Endodermal cell (in vitro differentiated cells): ENCODE results near the gene SLC1A7. TPM values are rescaled to one million over a fixed set of nuclear protein-coding genes. Genes with fewer than 3 reads are reported as not detected.

Experiments
- DNase-seq: peaks from one replicate; pipeline ENCODE4 v3.0.0-alpha.2; 2017
- H3K27ac ChIP-seq: 2 replicates; pipeline ENCODE4 v1.5.1; 2013; ENCODE audit warnings: mild to moderate bottlenecking, low read depth, low read length, moderate library complexity
- H3K27me3 ChIP-seq: 2 replicates; pipeline ENCODE4 v1.6.1; 2013; ENCODE audit warnings: mild to moderate bottlenecking, low read length, moderate library complexity; ENCODE audit not compliant: insufficient read depth, control insufficient read depth, poor library complexity, severe bottlenecking
- H3K36me3 ChIP-seq: 2 replicates; pipeline ENCODE4 v1.7.0; 2013; ENCODE audit warnings: mild to moderate bottlenecking, low read length, moderate library complexity; ENCODE audit not compliant: control insufficient read depth, insufficient read depth
- H3K4me1 ChIP-seq: one replicate; pipeline ENCODE4 v1.7.0; 2013; ENCODE audit warnings: low read length; ENCODE audit not compliant: control insufficient read depth, insufficient read depth
- H3K4me3 ChIP-seq: 2 replicates; pipeline ENCODE4 v1.5.1; 2013; ENCODE audit warnings: mild to moderate bottlenecking, low read length, moderate library complexity
- H3K9ac ChIP-seq: 2 replicates; pipeline ENCODE4 v1.6.1; 2013; ENCODE audit warnings: mild to moderate bottlenecking, low read length, moderate library complexity; ENCODE audit not compliant: poor library complexity, severe bottlenecking; ENCODE audit errors: extremely low read depth
- H3K9me3 ChIP-seq: 2 replicates; pipeline ENCODE4 v1.6.1; 2013; ENCODE audit warnings: mild to moderate bottlenecking, low read length, moderate library complexity; ENCODE audit not compliant: control insufficient read depth
- H3K27ac Mint-ChIP-seq: 2 replicates; pipeline ENCODE4 v1.8.0; 2020; ENCODE audit warnings: mixed read lengths
- H3K27me3 Mint-ChIP-seq: 2 replicates; pipeline ENCODE4 v1.8.0; 2021; ENCODE audit warnings: mild to moderate bottlenecking, mixed read lengths; ENCODE audit not compliant: insufficient read depth
- H3K36me3 Mint-ChIP-seq: 2 replicates; pipeline ENCODE4 v1.8.0; 2020; ENCODE audit warnings: low read depth, mixed read lengths
- H3K4me1 Mint-ChIP-seq: 2 replicates; pipeline ENCODE4 v1.8.0; 2020; ENCODE audit warnings: mixed read lengths
- H3K4me3 Mint-ChIP-seq: 2 replicates; pipeline ENCODE4 v1.8.0; 2020; ENCODE audit warnings: mild to moderate bottlenecking, moderate library complexity, mixed read lengths
- H3K9me3 Mint-ChIP-seq: 2 replicates; pipeline ENCODE4 v1.8.0; 2020; ENCODE audit warnings: mild to moderate bottlenecking, mixed read lengths
- CTCF ChIP-seq: fragments of 200-600 bp; sonication (generic); conservative IDR thresholded peaks from 2 replicates; pipeline ENCODE4 v1.5.0; 2021; ENCODE audit warnings: antibody characterized with exemption, mild to moderate bottlenecking
- WGBS, 2 experiments: methylation state at CpG; one replicate each; pipeline versions ENCODE4 v1.1.5 to v1.1.7; 2013; ENCODE audit warnings: missing lambda C conversion rate in 2 of 2, mixed read lengths in 1 of 2; ENCODE audit not compliant: insufficient coverage in 1 of 2, insufficient read length in 1 of 2; 5-methylcytosine and 5-hydroxymethylcytosine counted together
- total RNA-seq, 2 donors: library from RNA; stranded (reverse); fragmentation: NEBNext Ultra II Directional in 1 of 2; extraction: Animal tissue kit (Norgen Biotek cat#: 25700) in 1 of 2; gene quantifications; 2 replicates in 1 of 2; 3 replicates in 1 of 2; pipeline ENCODE4 v1.2.1, GENCODE V29; 2021

Gene SLC1A7
- total RNA-seq, 2 donors from 2014 or later = 1.7 to 2.3 TPM

- Mint-ChIP-seq H3K36me3 (no peaks in the 10 kb centered on the region), H3K27ac (no peak overlapping the region), H3K27me3 (peaks cover 24% of the 10 kb centered on the region), H3K9me3 (no peaks in the 10 kb centered on the region), H3K4me1 (peaks cover 10% of the 10 kb centered on the region), H3K4me3 (no peak overlapping the region)
- Histone ChIP-seq H3K27ac (no peak overlapping the region), H3K36me3 (no peaks in the 10 kb centered on the region), H3K27me3 (peaks cover 9% of the 10 kb centered on the region), H3K4me1 (peaks cover 3% of the 10 kb centered on the region), H3K4me3 (no peak overlapping the region), H3K9ac (no peak overlapping the region), H3K9me3 (no peaks in the 10 kb centered on the region)
- no peak for TF ChIP-seq CTCF
- 90 to 93% methylated on average over 4 to 11 of the region's 11 CpGs for WGBS, 2 experiments
- DNase-seq = no peak
Measured at GRCh38 chr1:53089478-53090226, 52.8 kb downstream of the SLC1A7 start.

GRCh38 chr1:53088616-53089300 is 53.7 kb downstream of the SLC1A7 start:
- Mint-ChIP-seq H3K27me3 (peaks cover 29% of the 10 kb centered on the region), H3K4me1 (peaks cover 11% of the 10 kb centered on the region), H3K4me3 (no peak overlapping the region), H3K27ac (no peak overlapping the region), H3K9me3 (no peaks in the 10 kb centered on the region), H3K36me3 (no peaks in the 10 kb centered on the region)
- WGBS, 2 experiments = 94 to 97% methylated on average over 5 to 19 of the region's 19 CpGs
- DNase-seq = no peak
- Histone ChIP-seq H3K27me3 (peaks cover 9% of the 10 kb centered on the region), H3K9me3 (no peaks in the 10 kb centered on the region), H3K27ac (no peak overlapping the region), H3K4me1 (peaks cover 3% of the 10 kb centered on the region), H3K9ac (no peak overlapping the region), H3K36me3 (no peaks in the 10 kb centered on the region), H3K4me3 (no peak overlapping the region)
- no peak for TF ChIP-seq CTCF

DNA sequence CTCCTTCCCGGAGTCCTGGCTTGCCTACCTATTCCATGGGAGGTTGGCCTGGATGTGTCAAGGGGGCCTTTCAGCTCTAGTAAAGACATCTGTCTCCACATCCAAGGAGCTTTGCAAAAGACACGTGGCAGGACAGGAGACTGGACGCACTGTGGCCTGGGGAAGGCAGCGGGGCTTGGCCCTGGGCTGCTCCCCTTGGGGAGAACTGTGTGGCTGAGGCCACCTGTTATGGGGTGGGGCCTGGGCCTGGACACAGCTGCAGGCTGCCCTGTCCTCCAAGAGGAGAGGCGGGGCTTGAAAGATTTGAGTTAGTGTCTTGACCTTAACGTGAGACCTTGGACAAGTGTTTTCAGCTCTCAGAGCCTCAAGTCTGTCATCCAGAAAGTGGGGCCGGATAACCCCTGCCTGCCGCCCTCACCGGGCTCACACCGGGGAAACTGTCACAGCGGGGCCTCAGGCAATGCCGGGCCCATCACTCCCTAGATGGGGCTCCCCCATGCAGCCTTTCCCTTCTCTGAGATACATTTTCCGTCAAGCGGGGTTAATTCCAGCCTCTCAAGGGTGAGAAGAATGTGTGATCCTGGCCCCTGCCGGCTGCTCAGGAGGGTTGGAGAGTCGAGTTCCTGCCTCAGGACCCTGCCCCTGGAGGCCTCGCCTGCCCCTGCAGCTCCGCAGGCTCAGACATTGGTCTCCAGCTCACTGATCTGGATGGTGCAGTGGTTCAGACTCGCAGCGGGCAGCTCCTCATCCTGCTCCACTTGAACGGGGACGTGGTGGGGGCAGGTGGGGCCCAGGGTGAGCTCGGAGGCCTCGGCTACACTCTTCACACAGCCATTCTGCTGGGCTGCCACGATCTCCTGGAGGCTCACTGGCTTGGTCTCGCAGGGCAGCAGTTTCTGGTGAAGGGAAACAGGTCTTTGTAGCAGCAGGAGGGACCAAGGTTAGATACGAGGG is 54.8 kb downstream of the SLC1A7 start:
- Mint-ChIP-seq H3K27me3 (peaks cover 36% of the 10 kb centered on the region), H3K27ac (no peak overlapping the region), H3K4me3 (no peak overlapping the region), H3K4me1 (peaks cover 23% of the 10 kb centered on the region), H3K36me3 (no peaks in the 10 kb centered on the region), H3K9me3 (no peaks in the 10 kb centered on the region)
- peaks cover 3% of the 10 kb centered on the region for H3K4me1 ChIP-seq
- no peak overlapping the region for H3K27ac ChIP-seq
- DNase-seq = peak; percentile 92
- H3K36me3 ChIP-seq = no peaks in the 10 kb centered on the region
- WGBS, 2 experiments = 72 to 74% methylated on average over 13 to 27 of the region's 27 CpGs
- peak; percentile 84 for TF ChIP-seq CTCF
- no peaks in the 10 kb centered on the region for H3K9me3 ChIP-seq
- no peak overlapping the region for H3K9ac ChIP-seq
- peaks cover 9% of the 10 kb centered on the region for H3K27me3 ChIP-seq
- H3K4me3 ChIP-seq = no peak overlapping the region
